Measurements from ENCODE around the gene DRD2.

GRCh38 chr11:113446938-113447337 is 28.3 kb downstream of the DRD2 start:
- no peak for TF ChIP-seq POLR2A (IDR thresholded peaks at IDR 0.05)
- no peak for TF ChIP-seq CTCF (IDR thresholded peaks at IDR 0.05)
- no peak for TF ChIP-seq POLR2AphosphoS5 (IDR thresholded peaks at IDR 0.05; ENCODE audit: insufficient read depth in 1 of 2, low read depth in 1 of 2)

Data from vagina (tissue), 2 donors.